IPS-18c (cell line): ENCODE measurements around the gene NEUROG1.

Experiments
- H3K4me3 ChIP-seq: 2 replicates; pipeline ENCODE4 v1.7.0; 2013; ENCODE audit warnings: low read depth, mild to moderate bottlenecking, low read length, moderate library complexity; ENCODE audit not compliant: insufficient read depth
- H3K9me3 ChIP-seq: one replicate; pipeline ENCODE4 v1.6.1; 2013; ENCODE audit warnings: mild to moderate bottlenecking, low read length, moderate library complexity; ENCODE audit not compliant: control insufficient read depth, insufficient read depth

NEUROG1 gene

DNA sequence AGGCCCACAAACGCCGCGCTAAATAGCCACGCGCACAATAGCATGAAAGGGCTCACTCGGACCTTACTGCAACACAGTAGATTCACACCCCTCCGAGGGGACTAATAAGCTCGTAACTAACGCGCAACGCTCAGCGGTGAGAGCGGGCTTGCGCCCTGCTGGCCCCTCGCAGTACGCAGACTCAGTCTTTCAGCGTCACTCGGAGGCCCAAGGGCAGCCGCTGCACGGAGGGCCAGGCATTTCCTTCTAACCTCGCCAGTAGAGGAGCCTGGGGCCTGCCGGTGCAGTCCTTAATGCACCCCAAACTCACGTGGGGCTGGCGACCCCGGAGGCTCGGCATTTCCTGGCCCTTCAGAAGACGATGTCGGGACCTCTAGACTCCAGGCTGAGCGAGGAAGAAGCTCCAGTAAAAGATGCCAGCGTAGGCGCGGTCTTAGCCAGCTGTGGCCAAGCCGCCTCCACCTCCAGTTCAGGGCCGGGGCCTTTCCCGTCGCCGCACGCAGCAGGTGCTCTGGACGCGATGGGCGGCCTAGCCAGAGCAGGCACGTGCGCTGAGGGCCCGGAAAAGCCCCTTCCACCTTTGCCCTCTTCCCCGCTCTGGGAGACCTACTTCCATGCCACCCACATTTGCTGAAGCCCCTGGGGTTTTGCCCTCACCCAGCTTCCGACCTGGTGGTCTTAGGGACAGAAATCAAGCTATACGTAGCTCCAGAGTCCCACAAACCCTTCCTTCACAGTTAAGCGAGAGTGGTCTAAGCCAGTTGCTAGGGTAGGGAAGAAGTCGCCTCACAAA, 45.3 kb downstream of the NEUROG1 start:
- H3K9me3 ChIP-seq: no peaks in the 10 kb centered on the region
- H3K4me3 ChIP-seq: peak overlapping the region; percentile 44

DNA sequence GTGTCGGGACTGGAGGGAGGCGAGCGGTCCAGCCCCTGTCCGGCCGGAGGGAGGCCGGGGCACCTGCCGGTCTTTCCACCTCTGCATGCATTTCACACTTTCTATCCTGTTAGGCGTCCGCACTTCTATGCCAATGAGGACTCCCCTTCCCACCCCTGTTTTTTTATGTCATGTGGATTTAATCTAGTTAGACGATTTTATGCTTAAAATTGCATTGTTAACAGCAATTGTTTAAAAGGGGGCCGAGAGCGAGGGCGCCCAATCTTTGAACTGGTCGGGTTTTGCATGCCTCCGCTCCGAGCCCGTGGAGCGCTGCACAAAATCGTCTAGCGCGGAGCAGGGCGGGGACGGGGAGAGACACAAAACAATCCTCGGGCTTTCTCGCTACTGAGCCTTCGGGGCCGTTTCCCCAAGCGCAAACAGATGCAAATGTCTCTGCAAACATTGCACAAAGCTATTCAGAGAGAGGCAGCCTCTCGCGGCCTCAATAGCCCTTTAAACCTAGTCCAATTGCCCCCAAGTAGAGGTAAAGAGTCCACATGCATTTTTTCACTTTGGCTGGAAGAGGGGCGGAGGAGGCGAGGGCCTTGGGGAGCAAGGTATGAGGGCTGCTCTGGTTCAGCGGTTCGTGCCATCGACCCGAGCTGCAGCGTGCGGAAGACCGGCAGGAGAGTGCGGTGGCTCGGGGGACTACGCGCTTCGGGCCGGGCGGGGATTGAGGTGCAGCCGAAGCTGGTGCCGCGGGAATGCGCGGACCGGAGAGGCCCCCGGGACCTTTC, 46.1 kb downstream of the NEUROG1 start:
- H3K4me3 ChIP-seq: peak overlapping the region; percentile 44; the same call in 1 of the 2 replicates

DNA sequence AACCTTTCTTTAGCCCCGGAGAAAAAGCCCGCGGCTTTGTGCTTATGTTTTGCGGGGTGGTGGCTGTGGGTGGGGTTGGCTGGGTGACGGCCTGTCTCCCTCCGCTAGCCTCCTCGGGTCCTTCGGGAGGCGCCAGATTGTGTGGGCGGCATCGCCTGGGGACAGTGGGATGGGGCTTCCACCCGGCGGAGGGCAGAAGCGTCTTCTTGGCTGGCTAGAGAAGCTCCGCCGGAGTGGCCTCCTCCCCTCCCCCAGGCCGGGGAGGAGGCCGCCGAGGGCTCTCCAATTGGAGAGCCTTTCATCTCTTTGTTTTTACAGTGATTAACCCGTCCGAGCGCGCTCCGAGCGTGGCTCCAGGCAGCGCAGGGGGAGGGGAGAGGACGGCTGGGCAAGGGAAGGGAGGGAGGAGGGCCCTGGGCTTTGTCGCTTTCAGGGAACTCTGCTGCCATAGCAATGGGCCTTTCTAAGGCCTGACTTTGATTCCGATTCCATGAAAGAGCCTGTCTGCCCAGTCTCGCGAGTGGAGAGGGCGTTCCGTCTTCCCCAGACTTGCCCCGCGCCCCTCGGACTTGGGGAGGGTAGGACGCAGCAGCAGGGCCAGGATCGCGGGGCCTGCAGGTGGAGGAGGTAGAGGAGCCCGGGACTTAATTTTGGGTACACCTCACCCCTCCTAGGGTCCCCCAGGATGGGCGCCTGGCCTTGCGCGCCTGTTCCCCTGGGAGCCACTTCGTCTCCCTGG, 46.9 kb downstream of the NEUROG1 start:
- Histone ChIP-seq H3K4me3 (peak overlapping the region; percentile 44; the same call in 1 of the 2 replicates), H3K9me3 (no peaks in the 10 kb centered on the region)

More for the DNA sequence above, 46.1 kb downstream of the NEUROG1 start:
- H3K9me3 ChIP-seq: no peaks in the 10 kb centered on the region

DNA sequence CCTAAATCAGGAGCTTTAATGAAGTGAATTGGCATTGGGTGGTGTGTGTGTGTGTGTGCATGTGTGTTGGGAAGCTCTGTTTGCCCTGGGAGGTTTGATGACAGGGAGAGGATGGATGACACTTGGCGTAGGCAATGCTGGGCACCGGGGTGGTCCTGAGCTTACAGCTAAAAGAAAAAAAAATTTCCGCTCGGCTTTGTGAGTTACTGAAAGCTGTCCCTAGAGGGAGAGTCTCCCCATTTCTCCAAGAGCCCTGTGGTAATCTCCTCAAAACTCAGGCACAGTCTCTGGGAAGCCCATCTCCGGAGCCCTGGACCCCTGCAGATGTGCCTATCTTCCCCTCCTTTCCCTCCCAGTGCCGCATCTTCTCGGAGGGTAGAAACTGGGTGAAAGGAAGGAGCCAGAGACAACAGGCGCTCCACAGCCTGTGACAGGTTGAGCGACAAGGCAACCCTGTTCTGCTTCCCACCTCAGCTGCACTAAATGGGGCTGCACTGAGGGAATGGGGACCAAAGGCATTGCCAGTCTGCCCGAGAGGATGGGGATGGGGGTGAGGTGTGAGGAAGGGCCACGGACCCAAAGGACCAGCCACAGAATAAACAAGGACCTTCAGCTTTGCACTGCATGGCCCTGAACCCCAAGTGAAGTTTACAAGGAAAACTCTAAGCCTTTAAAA, 47.8 kb downstream of the NEUROG1 start:
- H3K4me3 ChIP-seq: no peak overlapping the region

DNA sequence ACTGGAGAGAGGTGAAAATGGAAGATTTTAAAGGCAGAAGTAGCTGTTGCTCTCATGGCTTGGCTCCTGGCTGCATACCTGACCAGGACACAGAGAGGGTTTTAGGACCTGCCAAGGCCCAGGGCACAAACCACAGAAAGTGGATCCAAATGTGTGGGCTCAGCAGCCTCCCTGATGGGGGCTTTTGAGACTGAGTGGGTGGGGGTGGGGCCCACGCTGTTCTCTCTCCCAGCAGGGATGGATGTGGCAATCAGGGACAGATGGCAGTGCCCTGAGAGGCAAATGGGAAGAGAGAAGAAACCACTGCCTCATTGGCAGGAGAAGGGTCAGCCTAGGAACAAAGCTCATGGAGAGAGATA, 48.7 kb downstream of the NEUROG1 start:
- no peak overlapping the region for H3K4me3 ChIP-seq
- no peaks in the 10 kb centered on the region for H3K9me3 ChIP-seq

More for the DNA sequence above, 47.8 kb downstream of the NEUROG1 start:
- H3K9me3 ChIP-seq: no peaks in the 10 kb centered on the region

DNA sequence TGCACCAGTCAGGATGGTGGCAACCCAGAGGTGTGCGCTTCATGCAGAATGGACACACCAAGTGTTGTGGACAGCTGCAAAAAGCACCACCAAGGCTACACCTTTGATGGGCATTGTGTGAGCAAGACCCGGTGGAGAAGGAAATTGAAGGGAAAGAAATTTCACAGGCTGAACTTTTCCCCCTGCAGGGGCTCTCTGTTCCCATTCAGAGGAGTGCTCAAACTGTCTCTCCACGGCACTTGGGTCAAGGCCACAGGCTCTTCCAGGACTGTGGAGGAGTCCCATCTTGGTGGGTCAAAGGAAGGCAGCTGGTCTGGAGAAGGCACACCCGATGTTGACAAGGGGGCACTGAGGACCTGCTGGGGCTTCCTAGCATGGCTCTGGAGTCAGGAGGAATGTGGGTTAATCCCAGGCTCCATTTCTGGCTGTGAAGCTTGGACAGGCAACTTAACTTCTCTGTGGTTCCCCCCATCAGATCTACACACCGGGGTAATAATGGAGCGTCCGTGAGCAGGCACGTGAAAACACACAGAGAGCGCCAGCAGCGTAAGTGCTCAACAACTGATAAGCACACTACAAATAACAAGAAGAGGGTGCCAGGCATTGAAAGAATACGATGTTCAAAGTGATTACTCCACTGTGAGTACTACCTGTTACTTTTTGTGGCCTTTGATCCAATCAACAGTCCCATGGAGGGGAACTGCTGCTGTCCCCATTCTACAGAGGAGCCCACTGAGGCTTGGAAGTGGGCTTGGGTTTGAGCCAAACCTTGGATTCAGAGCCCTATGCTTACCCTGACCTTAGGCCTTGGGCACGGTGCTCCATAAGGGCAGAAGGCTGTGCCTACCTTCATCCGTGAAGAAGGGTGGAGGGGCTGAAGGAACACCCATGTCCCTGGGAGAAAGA, 49.4 kb downstream of the NEUROG1 start:
- Histone ChIP-seq H3K9me3 (no peaks in the 10 kb centered on the region), H3K4me3 (no peak overlapping the region; the same call in 1 of the 2 replicates)

DNA sequence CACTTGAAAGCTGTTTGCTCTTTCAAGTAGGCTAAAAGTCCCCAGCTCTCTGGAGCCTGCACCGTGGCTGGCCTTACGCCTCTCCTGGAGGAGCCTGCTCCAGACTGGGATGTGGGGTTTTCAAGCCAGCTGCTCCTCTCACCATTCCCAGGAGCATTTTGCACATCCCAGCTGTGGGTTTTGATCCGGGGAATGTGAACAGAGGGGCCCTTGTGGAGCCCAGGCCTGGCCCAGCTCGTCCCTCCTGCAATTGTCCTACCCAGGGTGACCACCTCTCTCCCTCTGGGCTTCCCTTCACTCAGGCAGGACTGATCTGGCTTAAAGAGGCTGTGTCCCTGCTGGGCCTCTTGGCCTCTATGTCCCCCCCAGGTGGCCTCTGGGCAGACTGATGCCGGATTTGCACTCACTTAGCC, 51.1 kb downstream of the NEUROG1 start:
- no peak overlapping the region for H3K4me3 ChIP-seq

More for the DNA sequence above, 51.1 kb downstream of the NEUROG1 start:
- no peaks in the 10 kb centered on the region for H3K9me3 ChIP-seq
